DOHH2 (cell line): ENCODE measurements around the gene CKAP2.
A peak's percentile ranks its signal among the peaks of the same experiment; 100 is the strongest.

Experiments
- H3F3A ChIP-seq: fragments of 200-600 bp; sonication (generic), shearing (Covaris generic); 2 replicates; pipeline ENCODE4 v1.6.0; 2016; ENCODE audit warnings: antibody characterized with exemption, mild to moderate bottlenecking; ENCODE audit not compliant: control insufficient read depth, insufficient read depth
- H3K27ac ChIP-seq: fragments of 200-600 bp; sonication (generic); 2 replicates; pipeline ENCODE4 v1.5.1; 2014; ENCODE audit warnings: low read depth, mild to moderate bottlenecking, low read length, moderate library complexity
- H3K27me3 ChIP-seq: fragments of 200-600 bp; sonication (generic); 2 replicates; pipeline ENCODE4 v1.6.1; 2014; ENCODE audit warnings: mild to moderate bottlenecking, low read length, mixed read lengths; ENCODE audit not compliant: control insufficient read depth
- H3K36me3 ChIP-seq: fragments of 200-600 bp; sonication (generic); 2 replicates; pipeline ENCODE4 v1.6.1; 2014; ENCODE audit warnings: mild to moderate bottlenecking, low read length, moderate library complexity, mixed read lengths; ENCODE audit not compliant: control insufficient read depth
- H3K4me1 ChIP-seq: fragments of 200-600 bp; sonication (generic); 2 replicates; pipeline ENCODE4 v1.6.1; 2014; ENCODE audit warnings: mild to moderate bottlenecking, low read length, mixed read lengths; ENCODE audit not compliant: control insufficient read depth
- H3K4me2 ChIP-seq: fragments of 200-600 bp; sonication (generic); 2 replicates; pipeline ENCODE4 v1.6.0; 2014; ENCODE audit warnings: mild to moderate bottlenecking, low read length, moderate library complexity
- H3K4me3 ChIP-seq: fragments of 200-600 bp; sonication (generic); 2 replicates; pipeline ENCODE4 v1.5.1; 2014; ENCODE audit warnings: mild to moderate bottlenecking, low read length, mixed read lengths
- H3K79me2 ChIP-seq: fragments of 200-600 bp; sonication (generic); 2 replicates; pipeline ENCODE4 v1.6.1; 2014; ENCODE audit warnings: mild to moderate bottlenecking, low read length, mixed read lengths; ENCODE audit not compliant: control insufficient read depth
- H3K9me2 ChIP-seq: fragments of 200-600 bp; sonication (generic); replicated peaks from 2 replicates; pipeline ENCODE4 v1.6.1; 2014; ENCODE audit warnings: mild to moderate bottlenecking, low read length, mixed read lengths; ENCODE audit not compliant: control insufficient read depth
- H3K9me3 ChIP-seq: fragments of 200-600 bp; sonication (generic); 2 replicates; pipeline ENCODE4 v1.6.1; 2014; ENCODE audit warnings: antibody characterized with exemption, low read length, mixed read lengths; ENCODE audit not compliant: control insufficient read depth, insufficient read depth
- H4K20me1 ChIP-seq: fragments of 200-600 bp; sonication (generic); 2 replicates; pipeline ENCODE4 v1.6.0; 2014; ENCODE audit warnings: low read depth, mild to moderate bottlenecking, antibody characterized with exemption, low read length, moderate library complexity; ENCODE audit not compliant: control insufficient read depth, insufficient read depth
- CTCF ChIP-seq: fragments of 200-600 bp; sonication (generic); IDR thresholded peaks from one replicate; pipeline ENCODE4 v1.5.1; 2014; ENCODE audit warnings: antibody characterized with exemption, mild to moderate bottlenecking, low read depth, low read length; ENCODE audit not compliant: poor library complexity, severe bottlenecking
- EZH2phosphoT487 ChIP-seq: fragments of 200-600 bp; sonication (generic); IDR thresholded peaks from 2 replicates; pipeline ENCODE4 v1.6.1; 2017; ENCODE audit warnings: borderline replicate concordance, mild to moderate bottlenecking, antibody characterized with exemption, low read length, moderate library complexity, mixed read lengths

CKAP2 gene

GRCh38 chr13:52432456-52432855 is 22.8 kb upstream of the CKAP2 start:
- H3K27me3 ChIP-seq = no peaks in the 10 kb centered on the region
- no peaks in the 10 kb centered on the region for H3K4me1 ChIP-seq
- H3K9me3 ChIP-seq = no peaks in the 10 kb centered on the region
- H3K4me3 ChIP-seq = no peak overlapping the region
- H3K9me2 ChIP-seq = no peaks in the 10 kb centered on the region
- no peaks in the 10 kb centered on the region for H4K20me1 ChIP-seq
- TF ChIP-seq CTCF = no peak
- no peak for TF ChIP-seq EZH2phosphoT487
- no peaks in the 10 kb centered on the region for H3K79me2 ChIP-seq
- peaks cover 61% of the 10 kb centered on the region for H3K36me3 ChIP-seq
- H3K4me2 ChIP-seq = no peak overlapping the region
- H3K27ac ChIP-seq = no peak overlapping the region
- no peaks in the 10 kb centered on the region; the same call in 1 of the 2 replicates for H3F3A ChIP-seq

GRCh38 chr13:52446265-52446664 is 9.0 kb upstream of the CKAP2 start:
- Histone ChIP-seq H3K4me2 (no peak overlapping the region), H3K9me2 (no peaks in the 10 kb centered on the region), H3K4me3 (no peak overlapping the region), H3K79me2 (peaks cover 73% of the 10 kb centered on the region), H3F3A (no peaks in the 10 kb centered on the region; the same call in 1 of the 2 replicates), H3K36me3 (peaks cover 32% of the 10 kb centered on the region), H3K9me3 (no peaks in the 10 kb centered on the region), H3K4me1 (peaks cover 23% of the 10 kb centered on the region), H3K27ac (no peak overlapping the region), H3K27me3 (no peaks in the 10 kb centered on the region), H4K20me1 (peaks cover 11% of the 10 kb centered on the region; the same call in 1 of the 2 replicates)
- TF ChIP-seq EZH2phosphoT487 = no peak
- TF ChIP-seq CTCF = no peak

- H3K9me3 ChIP-seq = no peaks in the 10 kb centered on the region
- H4K20me1 ChIP-seq = peaks cover 11% of the 10 kb centered on the region; the same call in 1 of the 2 replicates
- no peak overlapping the region for H3K4me3 ChIP-seq
- H3K79me2 ChIP-seq = peaks cover 68% of the 10 kb centered on the region
- H3K36me3 ChIP-seq = peaks cover 27% of the 10 kb centered on the region
- no peaks in the 10 kb centered on the region; the same call in 1 of the 2 replicates for H3F3A ChIP-seq
- TF ChIP-seq CTCF = no peak
- no peak for TF ChIP-seq EZH2phosphoT487
- H3K9me2 ChIP-seq = no peaks in the 10 kb centered on the region
- no peaks in the 10 kb centered on the region for H3K27me3 ChIP-seq
- H3K4me1 ChIP-seq = peaks cover 23% of the 10 kb centered on the region
- H3K27ac ChIP-seq = no peak overlapping the region
- peak overlapping the region; percentile 82 for H3K4me2 ChIP-seq
These were observed 7.9 kb upstream of the CKAP2 start for GRCh38 chr13:52447354-52447753.
